Activated CD4-positive, alpha-beta T cell treated with anti-CD3 and anti-CD28 coated beads, Interleukin-2, amount 10 ng/mL, durations not matched to agents 24 days and 14 days (primary cell): Measurements from ENCODE around the gene SV2C. TPM values are rescaled to one million over a fixed set of nuclear protein-coding genes. Genes with fewer than 3 reads are reported as not detected.
"Not testable (repeated sequence)": the region's sequence is repeated elsewhere in the genome, so short reads cannot be mapped to it uniquely, and the experiment has no call there.

Experiments
- DNase-seq: peaks from one replicate; pipeline ENCODE4 v3.0.0; 2022
- H3K27ac Mint-ChIP-seq: one replicate; pipeline ENCODE4 v1.8.0; 2022; ENCODE audit warnings: mild to moderate bottlenecking, mixed read lengths
- H3K27me3 Mint-ChIP-seq: one replicate; pipeline ENCODE4 v1.8.0; 2022; ENCODE audit warnings: mixed read lengths
- H3K36me3 Mint-ChIP-seq: one replicate; pipeline ENCODE4 v1.8.0; 2022; ENCODE audit warnings: low read depth, mild to moderate bottlenecking, mixed read lengths
- H3K4me1 Mint-ChIP-seq: one replicate; pipeline ENCODE4 v1.8.0; 2021; ENCODE audit warnings: mixed read lengths
- H3K4me3 Mint-ChIP-seq: one replicate; pipeline ENCODE4 v1.8.0; 2022; ENCODE audit warnings: mild to moderate bottlenecking, moderate library complexity, mixed read lengths
- H3K9me3 Mint-ChIP-seq: one replicate; pipeline ENCODE4 v1.8.0; 2021; ENCODE audit warnings: mixed read lengths
- intact Hi-C: fragments of 100-400 bp; cut with micrococcal nuclease; formaldehyde crosslinking; loops from one replicate; pipeline ENCODE4 v1.15.1; 2023
- total RNA-seq: library from RNA; stranded (reverse); gene quantifications from 2 replicates; pipeline ENCODE4 v1.2.3, GENCODE V29; 2022

The SV2C gene
- total RNA-seq, 1 donor from 2014 or later, result not detected

DNA sequence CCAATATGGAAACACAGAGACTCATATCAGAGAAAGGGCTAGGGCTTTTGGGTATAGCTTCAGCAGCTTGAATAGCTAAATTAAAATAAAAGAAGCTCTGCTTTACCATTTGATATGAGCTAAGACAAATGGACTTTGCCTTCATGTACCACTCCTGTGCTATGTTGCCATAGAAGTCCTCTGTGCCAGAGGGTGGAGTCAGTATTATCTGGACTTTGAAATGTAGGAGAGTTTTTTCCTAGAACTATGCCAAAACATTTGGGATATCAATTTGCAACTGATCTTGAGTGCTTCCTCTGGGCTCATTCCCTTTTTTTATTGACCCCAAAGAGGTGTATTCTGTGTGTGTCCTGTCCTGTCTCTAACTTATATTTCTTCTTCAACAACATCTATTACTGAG is 219.5 kb downstream of the SV2C start:
- DNase-seq, H3K4me3 Mint-ChIP-seq, H3K27me3 Mint-ChIP-seq, H3K27ac Mint-ChIP-seq, intact Hi-C loops, H3K9me3 Mint-ChIP-seq, H3K36me3 Mint-ChIP-seq: not testable (repeated sequence)
- H3K4me1 Mint-ChIP-seq, result peaks cover 37% of the 10 kb centered on the region

DNA sequence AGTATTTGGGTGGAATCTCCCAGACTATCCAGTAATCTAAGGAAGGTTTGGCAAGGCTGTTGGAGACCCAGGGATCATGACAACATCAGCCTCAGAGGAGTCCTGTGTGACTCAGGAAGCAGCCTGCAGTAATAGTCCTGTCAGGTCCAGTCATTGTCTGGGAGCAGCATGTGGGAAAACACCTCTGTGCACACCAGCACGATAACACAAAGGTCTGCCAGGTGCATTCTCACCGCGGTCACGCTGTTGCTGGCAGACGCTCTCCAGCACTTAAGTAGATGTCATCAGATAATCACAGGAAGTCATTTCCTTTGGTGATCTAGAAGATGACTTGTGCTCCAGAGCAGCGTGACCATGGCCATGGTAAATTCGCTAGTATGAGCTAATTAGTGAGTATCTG is 220.7 kb downstream of the SV2C start:
- DNase-seq, result peak; percentile 79
- Mint-ChIP-seq H3K4me1 (peaks cover 33% of the 10 kb centered on the region), H3K4me3 (peak overlapping the region; percentile 10), H3K27me3 (no peaks in the 10 kb centered on the region), H3K36me3 (no peaks in the 10 kb centered on the region), H3K27ac (no peak overlapping the region), H3K9me3 (peaks cover 8% of the 10 kb centered on the region)
- intact Hi-C loops, result no loop called here

DNA sequence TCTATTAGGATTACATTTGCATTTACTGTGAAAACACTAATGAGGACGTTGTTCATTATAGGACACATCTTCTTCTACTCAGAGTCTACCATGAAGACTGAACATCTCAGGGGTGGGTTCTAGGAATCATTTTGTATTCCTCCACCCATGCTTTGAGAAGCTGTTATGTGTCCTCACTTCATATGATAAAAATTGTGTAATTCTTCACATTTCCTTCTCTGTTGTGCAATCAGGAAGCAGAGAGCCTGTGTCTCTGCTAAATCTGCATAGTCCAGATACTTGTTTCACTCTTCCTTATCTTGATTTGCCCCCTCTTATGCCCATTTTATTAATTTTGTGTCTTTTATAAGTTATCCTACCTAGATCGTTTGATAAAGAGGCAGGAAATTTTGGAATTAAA is 222.1 kb downstream of the SV2C start:
- H3K4me3 Mint-ChIP-seq, result no peak overlapping the region
- H3K27me3 Mint-ChIP-seq, result no peaks in the 10 kb centered on the region
- H3K27ac Mint-ChIP-seq, result no peak overlapping the region
- H3K9me3 Mint-ChIP-seq, result peaks cover 8% of the 10 kb centered on the region
- no peaks in the 10 kb centered on the region for H3K36me3 Mint-ChIP-seq
- intact Hi-C loops, result no loop called here
- no peak for DNase-seq
- H3K4me1 Mint-ChIP-seq, result peaks cover 27% of the 10 kb centered on the region

DNA sequence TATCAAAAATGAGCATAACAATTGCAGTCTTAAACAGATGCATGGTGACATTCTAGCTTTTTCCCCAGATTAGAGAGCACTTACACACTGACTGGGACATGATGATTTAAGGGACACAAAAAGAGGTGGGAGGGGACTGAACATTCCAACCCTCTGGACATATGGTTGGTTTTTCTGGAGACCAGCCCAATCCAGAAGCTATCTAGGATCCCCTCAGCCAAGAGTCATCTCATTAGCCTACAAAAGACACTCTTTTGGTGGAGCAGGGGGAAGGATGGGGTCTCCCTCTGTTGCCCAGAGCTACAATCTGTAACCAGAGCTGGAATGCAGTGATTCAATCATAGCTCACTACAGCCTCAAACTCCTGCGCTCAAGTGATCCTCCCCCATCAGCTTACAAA is 222.6 kb downstream of the SV2C start:
- H3K4me3 Mint-ChIP-seq, result no peak overlapping the region
- no peaks in the 10 kb centered on the region for H3K27me3 Mint-ChIP-seq
- intact Hi-C loops, result no loop called here
- peaks cover 25% of the 10 kb centered on the region for H3K4me1 Mint-ChIP-seq
- H3K36me3 Mint-ChIP-seq, result no peaks in the 10 kb centered on the region
- no peak overlapping the region for H3K27ac Mint-ChIP-seq
- DNase-seq, result no peak
- H3K9me3 Mint-ChIP-seq, result peaks cover 8% of the 10 kb centered on the region

DNA sequence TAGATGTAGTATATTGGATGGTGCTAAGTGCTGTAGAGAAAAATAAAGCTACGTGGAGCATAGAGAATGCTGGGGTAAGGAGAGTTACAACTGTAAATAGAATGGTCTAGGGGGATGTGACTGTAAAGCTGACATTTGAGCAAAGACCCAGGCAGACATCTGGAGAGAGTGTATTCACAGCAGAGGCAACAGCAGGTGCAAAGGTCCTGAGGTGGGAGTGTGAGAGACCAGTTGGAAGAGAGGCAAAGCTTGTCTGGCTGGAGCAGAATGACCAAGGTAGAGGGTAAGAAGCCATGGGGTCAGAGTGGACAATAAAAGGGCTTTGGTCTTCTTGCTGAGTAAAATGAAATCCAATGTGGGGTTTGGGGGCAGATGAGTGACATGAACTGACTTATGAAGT is 227.0 kb downstream of the SV2C start:
- no peak overlapping the region for H3K27ac Mint-ChIP-seq
- H3K9me3 Mint-ChIP-seq, result no peaks in the 10 kb centered on the region
- intact Hi-C loops, result no loop called here
- H3K27me3 Mint-ChIP-seq, result no peaks in the 10 kb centered on the region
- H3K4me3 Mint-ChIP-seq, result no peak overlapping the region
- DNase-seq, result no peak
- H3K36me3 Mint-ChIP-seq, result no peaks in the 10 kb centered on the region
- H3K4me1 Mint-ChIP-seq, result peaks cover 8% of the 10 kb centered on the region

DNA sequence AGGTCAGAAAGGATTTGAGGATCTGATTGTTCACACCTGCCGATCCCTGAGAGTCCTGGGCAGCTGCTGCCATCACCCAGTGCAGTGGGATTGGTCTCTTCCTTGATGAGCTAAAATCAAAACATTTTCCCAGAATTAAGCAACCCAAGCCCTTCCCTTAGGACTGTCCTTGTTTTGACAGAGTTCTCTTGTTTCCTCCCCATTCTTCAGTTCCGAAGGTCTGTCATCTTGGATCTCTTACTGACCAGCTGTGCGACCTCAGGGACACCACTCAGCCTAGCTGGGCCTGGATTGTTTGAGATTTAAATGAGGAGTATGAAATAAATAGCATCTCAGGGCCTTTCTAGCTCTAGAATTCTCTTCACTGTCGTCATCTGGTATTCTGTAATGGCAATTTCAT is 229.6 kb downstream of the SV2C start:
- H3K9me3 Mint-ChIP-seq, result no peaks in the 10 kb centered on the region
- intact Hi-C loops, result no loop called here
- H3K27me3 Mint-ChIP-seq, result no peaks in the 10 kb centered on the region
- H3K4me1 Mint-ChIP-seq, result peaks cover 5% of the 10 kb centered on the region
- no peak overlapping the region for H3K4me3 Mint-ChIP-seq
- no peak overlapping the region for H3K27ac Mint-ChIP-seq
- no peaks in the 10 kb centered on the region for H3K36me3 Mint-ChIP-seq
- no peak for DNase-seq

DNA sequence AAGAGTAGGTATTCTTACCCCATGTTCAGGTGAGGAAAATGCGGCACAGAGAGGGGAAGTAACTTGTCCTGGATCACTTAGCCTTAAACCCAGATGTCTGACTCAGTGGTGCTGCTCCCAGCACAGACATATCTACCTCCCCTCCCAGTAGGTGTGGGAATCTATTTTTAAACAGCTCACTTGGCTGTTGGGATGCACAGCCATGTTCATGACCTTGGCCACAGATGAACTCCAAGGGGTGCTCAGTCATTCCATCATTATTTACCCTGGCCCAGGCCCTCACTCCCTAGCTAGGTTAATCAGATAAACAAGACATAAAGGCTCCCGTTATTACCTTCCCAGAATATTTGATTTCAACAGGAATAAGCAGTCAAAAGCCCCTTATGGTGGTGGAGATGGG is 231.5 kb downstream of the SV2C start:
- H3K4me1 Mint-ChIP-seq, result peaks cover 7% of the 10 kb centered on the region
- no peaks in the 10 kb centered on the region for H3K27me3 Mint-ChIP-seq
- H3K36me3 Mint-ChIP-seq, result no peaks in the 10 kb centered on the region
- no peak for DNase-seq
- intact Hi-C loops, result no loop called here
- H3K4me3 Mint-ChIP-seq, result no peak overlapping the region
- H3K9me3 Mint-ChIP-seq, result no peaks in the 10 kb centered on the region
- no peak overlapping the region for H3K27ac Mint-ChIP-seq

DNA sequence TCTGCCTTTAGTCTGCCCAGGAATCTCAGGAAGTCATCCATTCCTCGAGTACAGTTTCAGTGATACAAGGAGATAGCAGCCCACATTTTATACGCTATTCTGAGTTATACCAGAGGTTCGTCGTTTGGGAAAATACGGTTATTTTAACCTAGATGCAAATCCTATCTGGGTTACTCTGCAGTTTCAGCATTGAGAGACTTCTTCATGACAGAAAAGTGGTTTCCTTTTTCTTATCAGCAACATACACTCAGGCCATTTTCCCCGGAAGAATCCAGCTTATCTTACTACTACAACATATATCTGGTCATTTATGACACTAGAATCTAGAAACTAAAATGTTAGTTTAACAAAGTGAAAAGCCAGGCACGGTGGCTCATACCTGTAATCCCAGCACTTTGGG is 236.5 kb downstream of the SV2C start:
- DNase-seq, result no peak
- intact Hi-C loops, result no loop called here
- peaks cover 19% of the 10 kb centered on the region for H3K4me1 Mint-ChIP-seq
- H3K4me3 Mint-ChIP-seq, result no peak overlapping the region
- H3K27ac Mint-ChIP-seq, result no peak overlapping the region
- H3K36me3 Mint-ChIP-seq, result peaks cover 10% of the 10 kb centered on the region
- no peaks in the 10 kb centered on the region for H3K27me3 Mint-ChIP-seq
- H3K9me3 Mint-ChIP-seq, result peaks cover 12% of the 10 kb centered on the region

DNA sequence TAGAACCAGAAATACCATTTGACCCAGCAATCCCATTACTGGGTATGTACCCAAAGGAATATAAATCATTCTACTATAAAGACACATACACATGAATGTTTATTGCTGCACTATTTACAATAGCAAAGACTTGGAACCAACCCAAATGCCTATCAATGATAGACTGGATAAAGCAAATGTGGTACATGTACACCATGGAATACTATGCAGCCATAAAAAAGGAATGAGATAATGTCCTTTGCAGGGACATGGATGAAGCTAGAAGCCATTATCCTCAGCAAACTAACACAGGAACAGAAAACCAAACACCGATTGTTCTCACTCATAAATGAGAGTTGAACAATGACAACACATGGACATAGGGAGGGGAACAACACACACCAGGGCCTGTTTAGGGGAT is 240.3 kb downstream of the SV2C start:
- H3K4me3 Mint-ChIP-seq, H3K27me3 Mint-ChIP-seq, intact Hi-C loops, DNase-seq, H3K27ac Mint-ChIP-seq: not testable (repeated sequence)
- peaks cover 54% of the 10 kb centered on the region for H3K4me1 Mint-ChIP-seq
- H3K9me3 Mint-ChIP-seq, result peaks cover 12% of the 10 kb centered on the region
- peaks cover 10% of the 10 kb centered on the region for H3K36me3 Mint-ChIP-seq

DNA sequence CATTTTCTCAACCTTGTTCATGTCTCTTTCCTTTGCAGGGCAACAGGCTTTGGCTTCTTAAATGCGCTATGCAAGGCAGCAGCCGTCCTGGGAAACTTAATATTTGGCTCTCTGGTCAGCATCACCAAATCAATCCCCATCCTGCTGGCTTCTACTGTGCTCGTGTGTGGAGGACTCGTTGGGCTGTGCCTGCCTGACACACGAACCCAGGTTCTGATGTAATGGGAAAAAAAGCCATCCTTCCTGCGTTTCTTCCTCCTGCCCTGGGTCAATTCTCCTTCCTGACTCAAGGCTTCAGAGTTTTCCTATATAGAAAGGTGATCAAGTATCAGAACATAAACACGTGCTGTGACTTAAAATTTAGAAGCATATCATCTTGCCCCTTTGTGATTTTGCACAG is 242.1 kb downstream of the SV2C start:
- H3K4me3 Mint-ChIP-seq, result peak overlapping the region; percentile 74
- H3K4me1 Mint-ChIP-seq, result peaks cover 55% of the 10 kb centered on the region
- peaks cover 10% of the 10 kb centered on the region for H3K36me3 Mint-ChIP-seq
- H3K27ac Mint-ChIP-seq, result peak overlapping the region; percentile 93
- H3K9me3 Mint-ChIP-seq, result peaks cover 12% of the 10 kb centered on the region
- intact Hi-C loops, result loop anchor here (5.0 kb wide), 1 partner anchor 53 kb away; no protein-coding TSS in a partner anchor
- H3K27me3 Mint-ChIP-seq, result no peaks in the 10 kb centered on the region
- peak; percentile 67 for DNase-seq

DNA sequence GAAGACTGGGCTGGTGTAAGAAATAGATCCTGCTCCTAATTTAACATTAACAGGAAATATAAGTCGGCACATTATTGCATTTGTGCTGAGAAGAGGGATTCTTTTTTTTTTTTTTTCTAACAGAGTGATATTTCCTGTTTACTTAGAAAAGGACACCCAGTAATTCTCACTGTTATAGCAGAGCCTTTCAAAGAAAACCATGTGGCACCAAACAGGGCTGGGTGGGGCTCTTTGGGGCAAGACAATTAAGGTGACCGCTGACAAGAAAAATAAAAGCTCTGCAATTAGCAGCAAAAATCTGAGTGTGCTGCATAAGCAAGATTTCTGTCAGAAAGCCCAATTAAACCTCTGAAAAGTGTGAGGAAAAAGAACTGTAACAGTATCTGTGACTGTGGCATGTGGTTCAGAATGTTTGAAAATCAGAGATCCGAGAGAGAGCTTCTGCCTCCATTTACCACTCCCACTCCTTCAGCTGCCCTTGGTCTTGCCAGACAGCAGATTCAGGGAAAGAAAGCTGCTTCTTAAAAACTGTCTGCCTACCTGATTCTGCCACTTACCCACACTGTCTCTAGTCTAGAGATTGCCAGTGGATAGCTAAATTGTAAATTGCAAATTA is 242.8 kb downstream of the SV2C start:
- Mint-ChIP-seq H3K36me3 (peaks cover 10% of the 10 kb centered on the region), H3K27me3 (no peaks in the 10 kb centered on the region), H3K4me3 (peak overlapping the region; percentile 74), H3K4me1 (peaks cover 58% of the 10 kb centered on the region), H3K9me3 (peaks cover 12% of the 10 kb centered on the region), H3K27ac (peak overlapping the region; percentile 93)
- intact Hi-C loops, result loop anchor here (5.0 kb wide), 1 partner anchor 54 kb away; no protein-coding TSS in a partner anchor
- DNase-seq, result peak; percentile 86

DNA sequence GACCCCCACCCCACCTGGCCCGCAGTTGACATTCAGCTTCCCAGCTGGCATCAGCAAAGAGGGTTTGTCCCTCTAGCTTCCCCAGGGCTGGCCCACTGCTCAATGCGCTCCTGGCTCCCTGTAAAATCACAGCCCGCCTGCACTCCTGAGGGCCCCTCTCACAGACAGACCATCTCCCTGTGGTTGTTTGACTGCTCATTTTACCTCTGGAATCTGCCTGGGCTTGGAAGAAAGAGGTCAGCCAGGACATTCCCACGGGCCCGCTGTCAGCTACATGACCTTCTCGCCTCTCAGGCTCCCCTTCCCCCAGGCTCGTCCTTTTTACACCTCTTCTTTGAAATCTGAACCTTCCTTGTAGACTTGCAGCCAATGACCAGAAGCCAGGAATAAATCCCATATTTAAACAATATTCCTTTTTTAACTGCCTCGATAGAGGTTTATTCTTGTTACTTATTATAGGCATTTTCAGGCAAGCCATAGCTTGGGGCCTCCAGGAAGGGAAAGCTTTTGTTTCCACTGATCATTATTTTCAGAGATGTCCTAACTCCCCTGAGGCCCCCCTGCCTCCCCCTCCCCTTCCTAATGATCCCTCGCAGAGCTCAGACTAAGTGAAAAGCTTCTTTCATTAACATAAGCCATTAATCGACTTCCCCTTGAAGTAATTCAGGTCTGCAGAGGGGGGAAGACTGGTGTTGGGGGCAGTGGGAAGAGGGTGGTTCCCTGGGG is 243.6 kb downstream of the SV2C start:
- peak; percentile 60 for DNase-seq
- Mint-ChIP-seq H3K4me1 (peaks cover 65% of the 10 kb centered on the region), H3K27ac (peak overlapping the region; percentile 93), H3K27me3 (no peaks in the 10 kb centered on the region), H3K36me3 (peaks cover 10% of the 10 kb centered on the region), H3K4me3 (peak overlapping the region; percentile 74), H3K9me3 (peaks cover 12% of the 10 kb centered on the region)
- intact Hi-C loops, result loop anchor here (5.0 kb wide), 1 partner anchor 54 kb away; no protein-coding TSS in a partner anchor

DNA sequence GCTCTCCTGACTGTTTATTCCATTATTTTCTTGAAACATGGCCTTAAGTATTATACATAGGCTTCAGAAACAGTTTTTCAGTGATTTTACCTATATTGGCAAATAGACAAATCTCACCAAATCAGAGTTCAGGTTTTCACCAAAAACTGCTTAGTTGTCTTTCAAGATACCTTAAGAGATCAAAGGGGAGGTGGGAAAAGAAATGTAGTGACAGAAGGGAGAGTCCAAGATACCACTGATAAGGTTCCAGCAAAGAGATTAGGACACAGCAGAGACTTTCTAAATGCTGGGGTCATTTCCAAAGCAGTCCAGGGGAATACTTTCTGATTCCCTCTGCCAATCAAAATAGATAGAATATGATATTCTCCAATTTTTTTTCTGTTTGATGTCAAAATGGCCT is 246.2 kb downstream of the SV2C start:
- Mint-ChIP-seq H3K27ac (no peak overlapping the region), H3K36me3 (no peaks in the 10 kb centered on the region), H3K4me3 (no peak overlapping the region), H3K27me3 (no peaks in the 10 kb centered on the region), H3K4me1 (peaks cover 77% of the 10 kb centered on the region), H3K9me3 (no peaks in the 10 kb centered on the region)
- intact Hi-C loops, result loop anchor here (5.0 kb wide), 1 partner anchor 57 kb away; no protein-coding TSS in a partner anchor
- no peak for DNase-seq

DNA sequence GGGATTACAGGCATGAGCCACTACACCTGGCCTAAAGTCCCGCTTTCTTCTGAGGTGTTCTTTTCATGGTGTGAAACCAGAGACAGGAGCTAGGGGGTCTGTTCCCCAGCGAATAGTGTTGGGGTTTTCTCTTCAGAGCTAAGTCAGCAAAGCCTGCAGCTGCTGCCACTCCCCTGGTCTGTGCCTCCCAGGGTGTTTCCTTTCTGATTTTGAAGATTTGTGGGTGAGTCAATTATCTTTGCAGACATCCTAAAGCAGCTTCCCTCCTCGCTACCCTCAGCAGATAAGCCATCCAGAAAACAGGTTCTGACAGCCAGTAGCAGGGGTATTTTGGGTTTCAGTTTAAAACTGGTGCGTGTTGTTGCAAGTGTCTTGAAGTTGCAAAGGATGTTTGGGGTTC is 247.9 kb downstream of the SV2C start:
- H3K4me3 Mint-ChIP-seq, result peak overlapping the region; percentile 60
- peak; percentile 84 for DNase-seq
- H3K27ac Mint-ChIP-seq, result peak overlapping the region; percentile 56
- peaks cover 66% of the 10 kb centered on the region for H3K4me1 Mint-ChIP-seq
- peaks cover 2% of the 10 kb centered on the region for H3K36me3 Mint-ChIP-seq
- intact Hi-C loops, result loop anchor here (5.0 to 10.0 kb wide), 2 partner anchors 71 to 314 kb away; partner anchors contain the start of gene IQGAP2
- no peaks in the 10 kb centered on the region for H3K27me3 Mint-ChIP-seq
- no peaks in the 10 kb centered on the region for H3K9me3 Mint-ChIP-seq
